Measurements from ENCODE around the gene CSN3.

Gene CSN3

GRCh38 chr4:70239131-70239883 lies 3.1 kb upstream of the CSN3 start:
- Histone ChIP-seq H3K4me3 (ENCODE audit: low read depth, low read length) (no peak overlapping the region), H3K36me3 (ENCODE audit: control insufficient read depth, insufficient read depth, low read length) (no peaks in the 10 kb centered on the region), H3K9me3 (ENCODE audit: control insufficient read depth, insufficient read depth, low read length) (no peaks in the 10 kb centered on the region), H3K9ac (ENCODE audit: low read depth, low read length) (no peak overlapping the region), H3K27me3 (ENCODE audit: control insufficient read depth, insufficient read depth, low read length) (no peaks in the 10 kb centered on the region), H3K4me1 (ENCODE audit: control insufficient read depth, insufficient read depth, low read length) (no peaks in the 10 kb centered on the region)

- H3K27me3 ChIP-seq (ENCODE audit: control insufficient read depth, insufficient read depth, low read length) = no peaks in the 10 kb centered on the region
- H3K4me1 ChIP-seq (ENCODE audit: control insufficient read depth, insufficient read depth, low read length) = no peaks in the 10 kb centered on the region
- no peaks in the 10 kb centered on the region for H3K36me3 ChIP-seq (ENCODE audit: control insufficient read depth, insufficient read depth, low read length)
- H3K4me3 ChIP-seq (ENCODE audit: low read depth, low read length) = no peak overlapping the region
- H3K9ac ChIP-seq (ENCODE audit: low read depth, low read length) = no peak overlapping the region
- H3K9me3 ChIP-seq (ENCODE audit: control insufficient read depth, insufficient read depth, low read length) = no peaks in the 10 kb centered on the region
Measured at GRCh38 chr4:70239884-70240591, 2.4 kb upstream of the CSN3 start.

GRCh38 chr4:70243091-70243490 lies 694 bp downstream of the CSN3 start:
- Histone ChIP-seq H3K4me3 (ENCODE audit: low read depth, low read length) (no peak overlapping the region), H3K36me3 (ENCODE audit: control insufficient read depth, insufficient read depth, low read length) (no peaks in the 10 kb centered on the region), H3K27me3 (ENCODE audit: control insufficient read depth, insufficient read depth, low read length) (no peaks in the 10 kb centered on the region), H3K9ac (ENCODE audit: low read depth, low read length) (no peak overlapping the region), H3K4me1 (ENCODE audit: control insufficient read depth, insufficient read depth, low read length) (no peaks in the 10 kb centered on the region), H3K9me3 (ENCODE audit: control insufficient read depth, insufficient read depth, low read length) (no peaks in the 10 kb centered on the region)

- no peaks in the 10 kb centered on the region for H3K9me3 ChIP-seq (ENCODE audit: control insufficient read depth, insufficient read depth, low read length)
- H3K4me3 ChIP-seq (ENCODE audit: low read depth, low read length) = no peak overlapping the region
- H3K36me3 ChIP-seq (ENCODE audit: control insufficient read depth, insufficient read depth, low read length) = no peaks in the 10 kb centered on the region
- H3K27me3 ChIP-seq (ENCODE audit: control insufficient read depth, insufficient read depth, low read length) = no peaks in the 10 kb centered on the region
- no peak overlapping the region for H3K9ac ChIP-seq (ENCODE audit: low read depth, low read length)
- no peaks in the 10 kb centered on the region for H3K4me1 ChIP-seq (ENCODE audit: control insufficient read depth, insufficient read depth, low read length)
Measured at GRCh38 chr4:70251250-70251944, 9.0 kb downstream of the CSN3 start.

- no peaks in the 10 kb centered on the region for H3K27me3 ChIP-seq (ENCODE audit: control insufficient read depth, insufficient read depth, low read length)
- H3K9ac ChIP-seq (ENCODE audit: low read depth, low read length) = no peak overlapping the region
- H3K9me3 ChIP-seq (ENCODE audit: control insufficient read depth, insufficient read depth, low read length) = no peaks in the 10 kb centered on the region
- H3K4me1 ChIP-seq (ENCODE audit: control insufficient read depth, insufficient read depth, low read length) = no peaks in the 10 kb centered on the region
- no peaks in the 10 kb centered on the region for H3K36me3 ChIP-seq (ENCODE audit: control insufficient read depth, insufficient read depth, low read length)
- H3K4me3 ChIP-seq (ENCODE audit: low read depth, low read length) = no peak overlapping the region
Measured at GRCh38 chr4:70251945-70252277, 9.5 kb downstream of the CSN3 start.

GRCh38 chr4:70269674-70270073 lies 27.3 kb downstream of the CSN3 start:
- no peaks in the 10 kb centered on the region for H3K27me3 ChIP-seq (ENCODE audit: control insufficient read depth, insufficient read depth, low read length)

GRCh38 chr4:70277121-70277520 lies 34.7 kb downstream of the CSN3 start:
- H3K9me3 ChIP-seq (ENCODE audit: control insufficient read depth, insufficient read depth, low read length) = no peaks in the 10 kb centered on the region
- no peak overlapping the region for H3K9ac ChIP-seq (ENCODE audit: low read depth, low read length)
- H3K27me3 ChIP-seq (ENCODE audit: control insufficient read depth, insufficient read depth, low read length) = no peaks in the 10 kb centered on the region
- H3K4me3 ChIP-seq (ENCODE audit: low read depth, low read length) = no peak overlapping the region
- no peaks in the 10 kb centered on the region for H3K4me1 ChIP-seq (ENCODE audit: control insufficient read depth, insufficient read depth, low read length)
- no peaks in the 10 kb centered on the region for H3K36me3 ChIP-seq (ENCODE audit: control insufficient read depth, insufficient read depth, low read length)

More at GRCh38 chr4:70269674-70270073, 27.3 kb downstream of the CSN3 start:
- Histone ChIP-seq H3K4me1 (ENCODE audit: control insufficient read depth, insufficient read depth, low read length) (no peaks in the 10 kb centered on the region), H3K36me3 (ENCODE audit: control insufficient read depth, insufficient read depth, low read length) (no peaks in the 10 kb centered on the region), H3K9me3 (ENCODE audit: control insufficient read depth, insufficient read depth, low read length) (no peaks in the 10 kb centered on the region), H3K4me3 (ENCODE audit: low read depth, low read length) (no peak overlapping the region), H3K9ac (ENCODE audit: low read depth, low read length) (no peak overlapping the region)

GRCh38 chr4:70280567-70280966 lies 38.2 kb downstream of the CSN3 start:
- H3K9ac ChIP-seq (ENCODE audit: low read depth, low read length) = no peak overlapping the region
- H3K4me1 ChIP-seq (ENCODE audit: control insufficient read depth, insufficient read depth, low read length) = no peaks in the 10 kb centered on the region
- no peaks in the 10 kb centered on the region for H3K36me3 ChIP-seq (ENCODE audit: control insufficient read depth, insufficient read depth, low read length)

GRCh38 chr4:70288651-70289050 lies 46.3 kb downstream of the CSN3 start:
- H3K4me3 ChIP-seq (ENCODE audit: low read depth, low read length) = no peak overlapping the region
- H3K27me3 ChIP-seq (ENCODE audit: control insufficient read depth, insufficient read depth, low read length) = no peaks in the 10 kb centered on the region
- no peaks in the 10 kb centered on the region for H3K36me3 ChIP-seq (ENCODE audit: control insufficient read depth, insufficient read depth, low read length)
- H3K4me1 ChIP-seq (ENCODE audit: control insufficient read depth, insufficient read depth, low read length) = no peaks in the 10 kb centered on the region
- H3K9ac ChIP-seq (ENCODE audit: low read depth, low read length) = no peak overlapping the region
- no peaks in the 10 kb centered on the region for H3K9me3 ChIP-seq (ENCODE audit: control insufficient read depth, insufficient read depth, low read length)

More at GRCh38 chr4:70280567-70280966, 38.2 kb downstream of the CSN3 start:
- H3K27me3 ChIP-seq (ENCODE audit: control insufficient read depth, insufficient read depth, low read length) = no peaks in the 10 kb centered on the region
- H3K4me3 ChIP-seq (ENCODE audit: low read depth, low read length) = no peak overlapping the region
- no peaks in the 10 kb centered on the region for H3K9me3 ChIP-seq (ENCODE audit: control insufficient read depth, insufficient read depth, low read length)

- H3K4me1 ChIP-seq (ENCODE audit: control insufficient read depth, insufficient read depth, low read length) = no peaks in the 10 kb centered on the region
- no peaks in the 10 kb centered on the region for H3K9me3 ChIP-seq (ENCODE audit: control insufficient read depth, insufficient read depth, low read length)
- H3K27me3 ChIP-seq (ENCODE audit: control insufficient read depth, insufficient read depth, low read length) = no peaks in the 10 kb centered on the region
- no peak overlapping the region for H3K9ac ChIP-seq (ENCODE audit: low read depth, low read length)
- H3K36me3 ChIP-seq (ENCODE audit: control insufficient read depth, insufficient read depth, low read length) = no peaks in the 10 kb centered on the region
- H3K4me3 ChIP-seq (ENCODE audit: low read depth, low read length) = no peak overlapping the region
Measured at GRCh38 chr4:70291341-70291740, 48.9 kb downstream of the CSN3 start.

- no peaks in the 10 kb centered on the region for H3K9me3 ChIP-seq (ENCODE audit: control insufficient read depth, insufficient read depth, low read length)
- H3K9ac ChIP-seq (ENCODE audit: low read depth, low read length) = no peak overlapping the region
- no peaks in the 10 kb centered on the region for H3K4me1 ChIP-seq (ENCODE audit: control insufficient read depth, insufficient read depth, low read length)
- no peaks in the 10 kb centered on the region for H3K36me3 ChIP-seq (ENCODE audit: control insufficient read depth, insufficient read depth, low read length)
- no peak overlapping the region for H3K4me3 ChIP-seq (ENCODE audit: low read depth, low read length)
- H3K27me3 ChIP-seq (ENCODE audit: control insufficient read depth, insufficient read depth, low read length) = no peaks in the 10 kb centered on the region
Measured at GRCh38 chr4:70297576-70297975, 55.2 kb downstream of the CSN3 start.

- Histone ChIP-seq H3K36me3 (ENCODE audit: control insufficient read depth, insufficient read depth, low read length) (no peaks in the 10 kb centered on the region), H3K4me1 (ENCODE audit: control insufficient read depth, insufficient read depth, low read length) (no peaks in the 10 kb centered on the region), H3K4me3 (ENCODE audit: low read depth, low read length) (no peak overlapping the region), H3K27me3 (ENCODE audit: control insufficient read depth, insufficient read depth, low read length) (no peaks in the 10 kb centered on the region), H3K9me3 (ENCODE audit: control insufficient read depth, insufficient read depth, low read length) (no peaks in the 10 kb centered on the region), H3K9ac (ENCODE audit: low read depth, low read length) (no peak overlapping the region)
Measured at GRCh38 chr4:70298051-70298450, 55.7 kb downstream of the CSN3 start.
